Tibial artery (tissue), 4 donors: ENCODE measurements around the gene SAMD10.

ENCODE experiments used
- DNase-seq, 2 donors: peaks; one replicate each; pipeline ENCODE4 v3.0.0-alpha.2; 2019
- H3K27ac ChIP-seq, 2 donors: fragments of 200-600 bp; sonication (generic) in 1 of 2; 1 replicate in 1 of 2; 2 replicates in 1 of 2; pipeline ENCODE4 v1.5.1; 2018 to 2019; ENCODE audit warnings: mild to moderate bottlenecking in 1 of 2
- H3K27me3 ChIP-seq, 2 donors: fragments of 200-600 bp; sonication (generic) in 1 of 2; one replicate each; pipeline versions ENCODE4 v1.5.1 to v1.6.0; 2016 to 2019
- H3K36me3 ChIP-seq, 3 donors: fragments of 200-600 bp; sonication (generic) in 2 of 3; one replicate each; pipeline ENCODE4 v1.5.1; 2016 to 2019; ENCODE audit warnings: mild to moderate bottlenecking in 2 of 3
- H3K4me1 ChIP-seq, 4 donors: fragments of 200-600 bp; sonication (generic) in 2 of 4; 1 replicate in 3 of 4; 2 replicates in 1 of 4; pipeline ENCODE4 v1.5.1; 2016 to 2019
- H3K4me3 ChIP-seq, 2 donors: fragments of 200-600 bp; sonication (generic) in 1 of 2; 1 replicate in 1 of 2; 2 replicates in 1 of 2; pipeline ENCODE4 v1.5.1; 2018 to 2019; ENCODE audit warnings: mild to moderate bottlenecking in 2 of 2
- H3K9me3 ChIP-seq, 3 donors: fragments of 200-600 bp; sonication (generic) in 1 of 3; one replicate each; pipeline ENCODE4 v1.5.1; 2016 to 2019
- CTCF ChIP-seq, 2 experiments: fragments of 200-600 bp in 1 of 2; fragments of 450-650 bp in 1 of 2; IDR thresholded peaks; one replicate each; pipeline ENCODE4 v1.5.1; 2017 to 2019; ENCODE audit warnings: antibody characterized with exemption in 2 of 2, mild to moderate bottlenecking in 1 of 2, moderate library complexity in 1 of 2
- intact Hi-C: fragments of 100-400 bp; cut with DNase I; formaldehyde crosslinking; loops from one replicate; pipeline ENCODE4 v1.15.0; 2023; ENCODE audit warnings: low total_unique reads

Gene SAMD10

GRCh38 chr20:63935447-63935846, 44.0 kb downstream of the SAMD10 start:
- Histone ChIP-seq H3K36me3 (peaks cover 26 to 92% (median 62%) of the 10 kb centered on the region in 3 donors), H3K27me3 (no peaks in the 10 kb centered on the region), H3K4me3 (no peak overlapping the region), H3K27ac (no peak overlapping the region), H3K4me1 (no peaks in the 10 kb centered on the region), H3K9me3 (no peaks in the 10 kb centered on the region)
- TF ChIP-seq CTCF (IDR thresholded peaks at IDR 0.05): no peak
- intact Hi-C loops: no loop called here
- no peak for DNase-seq

- DNase-seq: no peak
- Histone ChIP-seq H3K4me1 (no peaks in the 10 kb centered on the region), H3K27ac (no peak overlapping the region), H3K27me3 (no peaks in the 10 kb centered on the region), H3K4me3 (no peak overlapping the region), H3K36me3 (peaks cover 32 to 92% (median 64%) of the 10 kb centered on the region in 3 donors), H3K9me3 (no peaks in the 10 kb centered on the region)
- intact Hi-C loops: no loop called here
- no peak for TF ChIP-seq CTCF (IDR thresholded peaks at IDR 0.05)
Observed at GRCh38 chr20:63934271-63935068, 45.0 kb downstream of the SAMD10 start.

- no peak overlapping the region for H3K27ac ChIP-seq
- no peaks in the 10 kb centered on the region for H3K4me1 ChIP-seq
- no peaks in the 10 kb centered on the region for H3K9me3 ChIP-seq
- H3K36me3 ChIP-seq: peaks cover 41 to 92% (median 64%) of the 10 kb centered on the region in 3 donors
- no peak overlapping the region for H3K4me3 ChIP-seq
- H3K27me3 ChIP-seq: no peaks in the 10 kb centered on the region
- no peak for DNase-seq
- no peak for TF ChIP-seq CTCF (IDR thresholded peaks at IDR 0.05)
- intact Hi-C loops: no loop called here
Observed at GRCh38 chr20:63933646-63934045, 45.8 kb downstream of the SAMD10 start.

- intact Hi-C loops: no loop called here
Observed at GRCh38 chr20:63932606-63933160, 46.8 kb downstream of the SAMD10 start.

GRCh38 chr20:63931735-63932134, 47.7 kb downstream of the SAMD10 start:
- intact Hi-C loops: no loop called here
- peaks cover 49 to 88% (median 73%) of the 10 kb centered on the region in 3 donors for H3K36me3 ChIP-seq
- no peaks in the 10 kb centered on the region for H3K9me3 ChIP-seq
- H3K4me1 ChIP-seq: no peaks in the 10 kb centered on the region
- H3K27ac ChIP-seq: no peak overlapping the region
- no peak overlapping the region for H3K4me3 ChIP-seq
- TF ChIP-seq CTCF (IDR thresholded peaks at IDR 0.05): no peak
- DNase-seq: no peak
- no peaks in the 10 kb centered on the region for H3K27me3 ChIP-seq

More at GRCh38 chr20:63932606-63933160, 46.8 kb downstream of the SAMD10 start:
- no peak for DNase-seq
- Histone ChIP-seq H3K9me3 (no peaks in the 10 kb centered on the region), H3K4me1 (no peaks in the 10 kb centered on the region), H3K4me3 (no peak overlapping the region), H3K27ac (no peak overlapping the region), H3K36me3 (peaks cover 49 to 92% (median 70%) of the 10 kb centered on the region in 3 donors), H3K27me3 (no peaks in the 10 kb centered on the region)
- no peak for TF ChIP-seq CTCF (IDR thresholded peaks at IDR 0.05)
